Tibial artery (tissue), 4 donors: Measurements from ENCODE around the gene MBTPS1.

Experiments used
- DNase-seq, 2 donors: peaks; one replicate each; pipeline ENCODE4 v3.0.0-alpha.2; 2019
- H3K27ac ChIP-seq, 2 donors: fragments of 200-600 bp; sonication (generic) in 1 of 2; 1 replicate in 1 of 2; 2 replicates in 1 of 2; pipeline ENCODE4 v1.5.1; 2018 to 2019; ENCODE audit warnings: mild to moderate bottlenecking in 1 of 2
- H3K27me3 ChIP-seq, 2 donors: fragments of 200-600 bp; sonication (generic) in 1 of 2; one replicate each; pipeline versions ENCODE4 v1.5.1 to v1.6.0; 2016 to 2019
- H3K36me3 ChIP-seq, 3 donors: fragments of 200-600 bp; sonication (generic) in 2 of 3; one replicate each; pipeline ENCODE4 v1.5.1; 2016 to 2019; ENCODE audit warnings: mild to moderate bottlenecking in 2 of 3
- H3K4me1 ChIP-seq, 4 donors: fragments of 200-600 bp; sonication (generic) in 2 of 4; 1 replicate in 3 of 4; 2 replicates in 1 of 4; pipeline ENCODE4 v1.5.1; 2016 to 2019
- H3K4me3 ChIP-seq, 2 donors: fragments of 200-600 bp; sonication (generic) in 1 of 2; 1 replicate in 1 of 2; 2 replicates in 1 of 2; pipeline ENCODE4 v1.5.1; 2018 to 2019; ENCODE audit warnings: mild to moderate bottlenecking in 2 of 2
- H3K9me3 ChIP-seq, 3 donors: fragments of 200-600 bp; sonication (generic) in 1 of 3; one replicate each; pipeline ENCODE4 v1.5.1; 2016 to 2019
- intact Hi-C: fragments of 100-400 bp; cut with DNase I; formaldehyde crosslinking; loops from one replicate; pipeline ENCODE4 v1.15.0; 2023; ENCODE audit warnings: low total_unique reads
- TF ChIP-seq, protein P1 (sequence below), 2 experiments: fragments of 200-600 bp in 1 of 2; fragments of 450-650 bp in 1 of 2; IDR thresholded peaks; one replicate each; pipeline ENCODE4 v1.5.1; 2017 to 2019; ENCODE audit warnings: antibody characterized with exemption in 2 of 2, mild to moderate bottlenecking in 1 of 2, moderate library complexity in 1 of 2

Gene MBTPS1

DNA sequence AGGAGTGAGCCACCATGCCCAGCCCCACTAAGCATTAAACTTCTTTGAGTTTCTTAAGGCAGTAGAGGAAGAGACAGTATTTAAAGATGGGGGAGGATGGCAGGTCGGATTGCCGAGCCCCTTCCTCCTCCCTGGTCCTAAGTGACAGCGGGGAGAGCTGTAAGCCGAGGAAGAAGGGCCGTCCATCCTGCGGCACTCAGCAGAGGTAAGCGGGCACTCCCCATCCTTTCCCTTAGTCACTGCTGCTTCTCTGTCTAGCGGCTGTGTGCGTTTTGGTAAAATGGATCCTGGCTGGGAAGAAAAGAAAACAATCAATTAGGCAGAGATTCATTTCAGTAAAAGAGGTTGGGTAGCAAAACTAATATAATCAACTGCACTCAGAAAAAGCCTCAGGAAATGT is 42.3 kb upstream of the MBTPS1 start:
- Histone ChIP-seq H3K27ac (no peak overlapping the region), H3K27me3 (peaks cover 0 to 21% of the 10 kb centered on the region in 2 donors), H3K9me3 (no peaks in the 10 kb centered on the region), H3K36me3 (no peaks in the 10 kb centered on the region), H3K4me3 (no peak overlapping the region), H3K4me1 (no peaks in the 10 kb centered on the region)
- intact Hi-C loops, result no loop called here
- TF ChIP-seq, protein P1, sequence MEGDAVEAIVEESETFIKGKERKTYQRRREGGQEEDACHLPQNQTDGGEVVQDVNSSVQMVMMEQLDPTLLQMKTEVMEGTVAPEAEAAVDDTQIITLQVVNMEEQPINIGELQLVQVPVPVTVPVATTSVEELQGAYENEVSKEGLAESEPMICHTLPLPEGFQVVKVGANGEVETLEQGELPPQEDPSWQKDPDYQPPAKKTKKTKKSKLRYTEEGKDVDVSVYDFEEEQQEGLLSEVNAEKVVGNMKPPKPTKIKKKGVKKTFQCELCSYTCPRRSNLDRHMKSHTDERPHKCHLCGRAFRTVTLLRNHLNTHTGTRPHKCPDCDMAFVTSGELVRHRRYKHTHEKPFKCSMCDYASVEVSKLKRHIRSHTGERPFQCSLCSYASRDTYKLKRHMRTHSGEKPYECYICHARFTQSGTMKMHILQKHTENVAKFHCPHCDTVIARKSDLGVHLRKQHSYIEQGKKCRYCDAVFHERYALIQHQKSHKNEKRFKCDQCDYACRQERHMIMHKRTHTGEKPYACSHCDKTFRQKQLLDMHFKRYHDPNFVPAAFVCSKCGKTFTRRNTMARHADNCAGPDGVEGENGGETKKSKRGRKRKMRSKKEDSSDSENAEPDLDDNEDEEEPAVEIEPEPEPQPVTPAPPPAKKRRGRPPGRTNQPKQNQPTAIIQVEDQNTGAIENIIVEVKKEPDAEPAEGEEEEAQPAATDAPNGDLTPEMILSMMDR (IDR thresholded peaks at IDR 0.05), result no peak
- peak in 1 of 2 donors; percentile 39 for DNase-seq

DNA sequence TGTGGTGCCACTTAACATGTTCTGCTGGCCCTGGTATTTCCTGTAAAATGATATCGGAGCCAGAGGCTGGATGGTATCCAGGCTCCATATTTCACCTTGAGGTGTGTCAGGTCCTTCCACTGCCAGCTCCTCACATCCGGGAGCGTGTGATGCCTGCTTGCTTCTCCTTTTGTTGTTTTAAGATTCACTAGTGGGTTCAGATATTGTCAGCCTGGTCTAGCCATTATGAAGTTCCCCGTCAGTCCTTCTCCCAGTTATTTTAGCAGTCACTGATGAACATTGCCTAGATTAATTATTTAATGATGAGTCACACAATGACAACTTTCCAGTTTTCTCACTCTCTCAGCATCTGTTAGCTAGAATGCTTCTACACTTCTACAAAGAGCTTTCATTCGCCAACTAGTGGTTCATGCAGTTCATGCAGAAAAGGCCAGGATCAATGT is 39.6 kb upstream of the MBTPS1 start:
- no peaks in the 10 kb centered on the region for H3K36me3 ChIP-seq
- H3K27ac ChIP-seq, result no peak overlapping the region
- H3K4me3 ChIP-seq, result no peak overlapping the region
- DNase-seq, result no peak
- TF ChIP-seq, protein P1 (IDR thresholded peaks at IDR 0.05), result no peak
- H3K9me3 ChIP-seq, result no peaks in the 10 kb centered on the region
- no peaks in the 10 kb centered on the region for H3K4me1 ChIP-seq
- intact Hi-C loops, result no loop called here
- H3K27me3 ChIP-seq, result peaks cover 0 to 19% of the 10 kb centered on the region in 2 donors

GRCh38 chr16:84155771-84156170 is 39.0 kb upstream of the MBTPS1 start:
- H3K36me3 ChIP-seq, result no peaks in the 10 kb centered on the region
- peaks cover 0 to 14% of the 10 kb centered on the region in 2 donors for H3K27me3 ChIP-seq
- H3K9me3 ChIP-seq, result no peaks in the 10 kb centered on the region
- no peak overlapping the region for H3K4me3 ChIP-seq
- TF ChIP-seq, protein P1 (IDR thresholded peaks at IDR 0.05), result no peak
- H3K27ac ChIP-seq, result no peak overlapping the region
- intact Hi-C loops, result no loop called here
- no peak for DNase-seq
- no peaks in the 10 kb centered on the region for H3K4me1 ChIP-seq

- no peaks in the 10 kb centered on the region for H3K9me3 ChIP-seq
- intact Hi-C loops, result no loop called here
- no peaks in the 10 kb centered on the region for H3K36me3 ChIP-seq
- no peak overlapping the region for H3K27ac ChIP-seq
- H3K4me3 ChIP-seq, result no peak overlapping the region
- DNase-seq, result no peak
- H3K4me1 ChIP-seq, result no peaks in the 10 kb centered on the region
- TF ChIP-seq, protein P1 (IDR thresholded peaks at IDR 0.05), result no peak
- peaks cover 0 to 15% of the 10 kb centered on the region in 2 donors for H3K27me3 ChIP-seq
Observed at GRCh38 chr16:84155226-84155625, 38.5 kb upstream of the MBTPS1 start.

DNA sequence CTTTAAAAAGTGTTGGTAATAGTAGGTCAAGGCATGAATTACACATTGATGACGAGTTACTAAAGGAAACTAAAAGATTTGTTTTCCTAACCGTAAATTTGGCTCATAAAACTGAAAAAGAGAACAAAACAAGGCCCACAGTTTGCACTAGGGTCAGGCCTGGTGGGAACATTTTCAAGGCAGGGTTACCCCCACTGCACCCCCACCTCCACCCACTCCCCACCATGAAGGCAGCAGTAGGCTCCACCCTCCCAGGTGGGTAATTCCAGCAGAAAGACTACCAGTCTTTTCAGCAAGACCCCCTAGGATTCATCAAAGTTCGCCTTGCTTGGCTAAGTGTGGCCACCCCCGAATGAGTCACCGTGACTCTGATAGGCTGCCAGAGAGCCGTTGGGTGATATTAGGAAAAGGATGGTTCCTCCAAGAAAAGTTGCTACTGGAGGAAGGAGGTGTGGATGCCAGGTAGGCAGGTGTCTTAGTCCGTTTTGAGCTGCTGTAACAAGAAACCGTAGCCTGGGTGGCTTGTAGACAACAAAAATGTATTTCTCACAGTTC is 37.0 kb upstream of the MBTPS1 start:
- Histone ChIP-seq H3K36me3 (no peaks in the 10 kb centered on the region), H3K9me3 (no peaks in the 10 kb centered on the region), H3K4me3 (no peak overlapping the region), H3K4me1 (no peaks in the 10 kb centered on the region), H3K27me3 (peaks cover 0 to 10% of the 10 kb centered on the region in 2 donors), H3K27ac (no peak overlapping the region)
- peak in 1 of 2 donors; percentile 13 for DNase-seq
- intact Hi-C loops, result no loop called here
- TF ChIP-seq, protein P1 (IDR thresholded peaks at IDR 0.05), result no peak

GRCh38 chr16:84150926-84151325 is 34.2 kb upstream of the MBTPS1 start:
- H3K9me3 ChIP-seq, result no peaks in the 10 kb centered on the region
- peaks cover 0 to 5% of the 10 kb centered on the region in 2 donors for H3K27me3 ChIP-seq
- intact Hi-C loops, result no loop called here
- DNase-seq, result no peak
- TF ChIP-seq, protein P1 (IDR thresholded peaks at IDR 0.05), result no peak
- no peaks in the 10 kb centered on the region for H3K36me3 ChIP-seq
- H3K27ac ChIP-seq, result no peak overlapping the region
- H3K4me3 ChIP-seq, result no peak overlapping the region
- peaks cover 0 to 2% (median under 1%) of the 10 kb centered on the region in 4 donors for H3K4me1 ChIP-seq
